DOHH2 (cell line): ENCODE data around the gene RAB26.

Experiments
- H3F3A ChIP-seq: fragments of 200-600 bp; sonication (generic), shearing (Covaris generic); 2 replicates; pipeline ENCODE4 v1.6.0; 2016; ENCODE audit warnings: antibody characterized with exemption, mild to moderate bottlenecking; ENCODE audit not compliant: control insufficient read depth, insufficient read depth
- H3K27ac ChIP-seq: fragments of 200-600 bp; sonication (generic); 2 replicates; pipeline ENCODE4 v1.5.1; 2014; ENCODE audit warnings: low read depth, mild to moderate bottlenecking, low read length, moderate library complexity
- H3K27me3 ChIP-seq: fragments of 200-600 bp; sonication (generic); 2 replicates; pipeline ENCODE4 v1.6.1; 2014; ENCODE audit warnings: mild to moderate bottlenecking, low read length, mixed read lengths; ENCODE audit not compliant: control insufficient read depth
- H3K36me3 ChIP-seq: fragments of 200-600 bp; sonication (generic); 2 replicates; pipeline ENCODE4 v1.6.1; 2014; ENCODE audit warnings: mild to moderate bottlenecking, low read length, moderate library complexity, mixed read lengths; ENCODE audit not compliant: control insufficient read depth
- H3K4me1 ChIP-seq: fragments of 200-600 bp; sonication (generic); 2 replicates; pipeline ENCODE4 v1.6.1; 2014; ENCODE audit warnings: mild to moderate bottlenecking, low read length, mixed read lengths; ENCODE audit not compliant: control insufficient read depth
- H3K4me2 ChIP-seq: fragments of 200-600 bp; sonication (generic); 2 replicates; pipeline ENCODE4 v1.6.0; 2014; ENCODE audit warnings: mild to moderate bottlenecking, low read length, moderate library complexity
- H3K4me3 ChIP-seq: fragments of 200-600 bp; sonication (generic); 2 replicates; pipeline ENCODE4 v1.5.1; 2014; ENCODE audit warnings: mild to moderate bottlenecking, low read length, mixed read lengths
- H3K79me2 ChIP-seq: fragments of 200-600 bp; sonication (generic); 2 replicates; pipeline ENCODE4 v1.6.1; 2014; ENCODE audit warnings: mild to moderate bottlenecking, low read length, mixed read lengths; ENCODE audit not compliant: control insufficient read depth
- H3K9me2 ChIP-seq: fragments of 200-600 bp; sonication (generic); replicated peaks from 2 replicates; pipeline ENCODE4 v1.6.1; 2014; ENCODE audit warnings: mild to moderate bottlenecking, low read length, mixed read lengths; ENCODE audit not compliant: control insufficient read depth
- H3K9me3 ChIP-seq: fragments of 200-600 bp; sonication (generic); 2 replicates; pipeline ENCODE4 v1.6.1; 2014; ENCODE audit warnings: antibody characterized with exemption, low read length, mixed read lengths; ENCODE audit not compliant: control insufficient read depth, insufficient read depth
- H4K20me1 ChIP-seq: fragments of 200-600 bp; sonication (generic); 2 replicates; pipeline ENCODE4 v1.6.0; 2014; ENCODE audit warnings: low read depth, mild to moderate bottlenecking, antibody characterized with exemption, low read length, moderate library complexity; ENCODE audit not compliant: control insufficient read depth, insufficient read depth
- CTCF ChIP-seq: fragments of 200-600 bp; sonication (generic); IDR thresholded peaks from one replicate; pipeline ENCODE4 v1.5.1; 2014; ENCODE audit warnings: antibody characterized with exemption, mild to moderate bottlenecking, low read depth, low read length; ENCODE audit not compliant: poor library complexity, severe bottlenecking
- EZH2phosphoT487 ChIP-seq: fragments of 200-600 bp; sonication (generic); IDR thresholded peaks from 2 replicates; pipeline ENCODE4 v1.6.1; 2017; ENCODE audit warnings: borderline replicate concordance, mild to moderate bottlenecking, antibody characterized with exemption, low read length, moderate library complexity, mixed read lengths

The RAB26 gene

GRCh38 chr16:2166263-2167067 lies 18.0 kb downstream of the RAB26 start:
- H3K9me2 ChIP-seq: no peaks in the 10 kb centered on the region
- no peaks in the 10 kb centered on the region for H4K20me1 ChIP-seq
- peaks cover 41% of the 10 kb centered on the region for H3K79me2 ChIP-seq
- no peak overlapping the region for H3K4me2 ChIP-seq
- H3K4me3 ChIP-seq: no peak overlapping the region
- peaks cover 66% of the 10 kb centered on the region for H3K36me3 ChIP-seq
- peaks cover 8% of the 10 kb centered on the region for H3F3A ChIP-seq
- TF ChIP-seq EZH2phosphoT487 (no peak), CTCF (no peak)
- H3K27ac ChIP-seq: no peak overlapping the region
- peaks cover 17% of the 10 kb centered on the region; the same call in 1 of the 2 replicates for H3K9me3 ChIP-seq
- no peaks in the 10 kb centered on the region for H3K4me1 ChIP-seq
- no peaks in the 10 kb centered on the region for H3K27me3 ChIP-seq

GRCh38 chr16:2167068-2167638 lies 18.7 kb downstream of the RAB26 start:
- TF ChIP-seq EZH2phosphoT487 (no peak), CTCF (no peak)
- H3K9me2 ChIP-seq: no peaks in the 10 kb centered on the region
- H3K36me3 ChIP-seq: peaks cover 66% of the 10 kb centered on the region
- H4K20me1 ChIP-seq: no peaks in the 10 kb centered on the region
- peaks cover 34% of the 10 kb centered on the region for H3K79me2 ChIP-seq
- H3K27ac ChIP-seq: no peak overlapping the region
- H3K4me3 ChIP-seq: no peak overlapping the region
- no peak overlapping the region for H3K4me2 ChIP-seq
- peaks cover 15% of the 10 kb centered on the region; the same call in 1 of the 2 replicates for H3K9me3 ChIP-seq
- peaks cover 8% of the 10 kb centered on the region for H3F3A ChIP-seq
- no peaks in the 10 kb centered on the region for H3K27me3 ChIP-seq
- H3K4me1 ChIP-seq: no peaks in the 10 kb centered on the region

GRCh38 chr16:2170080-2170479 lies 21.7 kb downstream of the RAB26 start:
- no peak overlapping the region for H3K4me2 ChIP-seq
- no peaks in the 10 kb centered on the region for H4K20me1 ChIP-seq
- no peaks in the 10 kb centered on the region for H3K27me3 ChIP-seq
- H3K4me3 ChIP-seq: no peak overlapping the region
- no peaks in the 10 kb centered on the region for H3K9me3 ChIP-seq
- H3K79me2 ChIP-seq: peaks cover 15% of the 10 kb centered on the region
- H3K4me1 ChIP-seq: no peaks in the 10 kb centered on the region
- H3F3A ChIP-seq: no peaks in the 10 kb centered on the region
- H3K27ac ChIP-seq: no peak overlapping the region
- H3K36me3 ChIP-seq: peaks cover 67% of the 10 kb centered on the region
- no peak for TF ChIP-seq CTCF
- no peak for TF ChIP-seq EZH2phosphoT487
- H3K9me2 ChIP-seq: no peaks in the 10 kb centered on the region
